ENCODE data around the gene LAMTOR3. TPM values are rescaled to one million over a fixed set of nuclear protein-coding genes. Genes with fewer than 3 reads are reported as not detected.

The LAMTOR3 gene
- total RNA-seq, 1 donor from 2014 or later = 28.8 TPM

DNA sequence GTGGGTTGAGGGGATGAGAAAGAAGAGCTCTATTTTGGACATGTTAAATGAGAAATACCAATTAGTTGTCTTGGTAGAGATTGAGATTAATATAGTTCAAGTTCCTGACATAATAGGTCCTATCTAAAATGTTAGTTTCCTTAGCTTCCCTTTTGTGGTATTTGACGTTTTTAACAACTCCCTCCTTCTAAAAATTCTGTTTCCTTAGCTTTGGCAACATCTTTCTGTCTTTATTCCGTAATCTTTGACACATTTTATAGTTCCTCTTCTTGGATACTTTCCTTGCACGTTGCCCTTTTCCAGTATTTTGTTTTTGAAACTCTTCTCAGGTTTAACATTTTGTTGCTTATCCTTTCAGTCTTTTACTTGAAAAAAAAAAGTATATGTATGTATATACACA lies 36.9 kb downstream of the LAMTOR3 start:
- peaks cover 69% of the 10 kb centered on the region for H3K4me1 Mint-ChIP-seq (ENCODE audit: low read depth)
- peak overlapping the region; percentile 37 for H3K27ac Mint-ChIP-seq
- H3K4me3 Mint-ChIP-seq (ENCODE audit: low read depth) = no peak overlapping the region
- intact Hi-C loops (cut with micrococcal nuclease) = loop anchor here (10.0 kb wide), 2 partner anchors 1193 to 1557 kb away; no protein-coding TSS in a partner anchor
- DNase-seq (ENCODE audit: low spot score) = no peak
- H3K27me3 Mint-ChIP-seq (ENCODE audit: low read depth) = no peaks in the 10 kb centered on the region
- H3K36me3 Mint-ChIP-seq (ENCODE audit: low read depth) = peaks cover 60% of the 10 kb centered on the region
- no peaks in the 10 kb centered on the region for H3K9me3 Mint-ChIP-seq

GRCh38 chr4:99856166-99856565 lies 38.1 kb downstream of the LAMTOR3 start:
- H3K36me3 Mint-ChIP-seq (ENCODE audit: low read depth) = peaks cover 54% of the 10 kb centered on the region
- peak overlapping the region; percentile 86 for H3K27ac Mint-ChIP-seq
- H3K27me3 Mint-ChIP-seq (ENCODE audit: low read depth) = no peaks in the 10 kb centered on the region
- no peak for DNase-seq (ENCODE audit: low spot score)
- peaks cover 66% of the 10 kb centered on the region for H3K4me1 Mint-ChIP-seq (ENCODE audit: low read depth)
- intact Hi-C loops (cut with micrococcal nuclease) = loop anchor here (1.0 to 10.0 kb wide), 3 partner anchors 9 to 1559 kb away; no protein-coding TSS in a partner anchor
- H3K9me3 Mint-ChIP-seq = no peaks in the 10 kb centered on the region
- peak overlapping the region; percentile 34 for H3K4me3 Mint-ChIP-seq (ENCODE audit: low read depth)

DNA sequence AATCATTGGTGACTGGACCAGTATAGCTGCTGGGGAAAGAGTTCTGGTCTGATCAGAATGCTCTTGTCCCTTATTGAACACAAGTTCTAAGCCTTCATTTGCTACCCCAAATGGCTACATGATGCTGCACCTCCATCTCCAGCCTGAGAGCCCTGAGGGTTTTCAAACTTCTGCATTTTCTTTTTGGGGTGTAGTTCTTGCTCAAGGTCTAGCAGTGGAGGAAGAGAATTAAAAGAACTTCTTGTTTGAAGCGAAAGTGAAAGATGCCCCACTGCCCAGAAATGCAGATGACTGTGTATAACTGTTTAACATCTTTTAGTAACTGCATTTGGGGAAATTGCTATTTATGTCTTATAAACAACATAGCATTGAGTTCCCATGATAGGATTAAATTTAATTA lies 38.5 kb downstream of the LAMTOR3 start:
- Mint-ChIP-seq H3K27ac (peak overlapping the region; percentile 83), H3K4me1 (ENCODE audit: low read depth) (peaks cover 68% of the 10 kb centered on the region), H3K36me3 (ENCODE audit: low read depth) (peaks cover 57% of the 10 kb centered on the region), H3K9me3 (no peaks in the 10 kb centered on the region), H3K27me3 (ENCODE audit: low read depth) (no peaks in the 10 kb centered on the region), H3K4me3 (ENCODE audit: low read depth) (peak overlapping the region; percentile 3)
- DNase-seq (ENCODE audit: low spot score) = no peak
- intact Hi-C loops (cut with micrococcal nuclease) = loop anchor here (1.0 to 10.0 kb wide), 3 partner anchors 8 to 1559 kb away; no protein-coding TSS in a partner anchor

GRCh38 chr4:99853999-99854398 lies 40.2 kb downstream of the LAMTOR3 start:
- no peak overlapping the region for H3K27ac Mint-ChIP-seq

GRCh38 chr4:99853190-99853589 lies 41.0 kb downstream of the LAMTOR3 start:
- Mint-ChIP-seq H3K36me3 (ENCODE audit: low read depth) (peaks cover 52% of the 10 kb centered on the region), H3K9me3 (no peaks in the 10 kb centered on the region), H3K4me1 (ENCODE audit: low read depth) (peaks cover 76% of the 10 kb centered on the region), H3K4me3 (ENCODE audit: low read depth) (no peak overlapping the region), H3K27ac (peak overlapping the region; percentile 43), H3K27me3 (ENCODE audit: low read depth) (no peaks in the 10 kb centered on the region)
- intact Hi-C loops (cut with micrococcal nuclease) = loop anchor here (5.0 to 10.0 kb wide), 3 partner anchors 969 to 1562 kb away; no protein-coding TSS in a partner anchor
- no peak for DNase-seq (ENCODE audit: low spot score)

More at GRCh38 chr4:99853999-99854398, 40.2 kb downstream of the LAMTOR3 start:
- Mint-ChIP-seq H3K27me3 (ENCODE audit: low read depth) (no peaks in the 10 kb centered on the region), H3K36me3 (ENCODE audit: low read depth) (peaks cover 55% of the 10 kb centered on the region), H3K4me3 (ENCODE audit: low read depth) (no peak overlapping the region), H3K9me3 (no peaks in the 10 kb centered on the region), H3K4me1 (ENCODE audit: low read depth) (peaks cover 70% of the 10 kb centered on the region)
- intact Hi-C loops (cut with micrococcal nuclease) = loop anchor here (5.0 to 10.0 kb wide), 3 partner anchors 968 to 1561 kb away; no protein-coding TSS in a partner anchor
- DNase-seq (ENCODE audit: low spot score) = no peak

DNA sequence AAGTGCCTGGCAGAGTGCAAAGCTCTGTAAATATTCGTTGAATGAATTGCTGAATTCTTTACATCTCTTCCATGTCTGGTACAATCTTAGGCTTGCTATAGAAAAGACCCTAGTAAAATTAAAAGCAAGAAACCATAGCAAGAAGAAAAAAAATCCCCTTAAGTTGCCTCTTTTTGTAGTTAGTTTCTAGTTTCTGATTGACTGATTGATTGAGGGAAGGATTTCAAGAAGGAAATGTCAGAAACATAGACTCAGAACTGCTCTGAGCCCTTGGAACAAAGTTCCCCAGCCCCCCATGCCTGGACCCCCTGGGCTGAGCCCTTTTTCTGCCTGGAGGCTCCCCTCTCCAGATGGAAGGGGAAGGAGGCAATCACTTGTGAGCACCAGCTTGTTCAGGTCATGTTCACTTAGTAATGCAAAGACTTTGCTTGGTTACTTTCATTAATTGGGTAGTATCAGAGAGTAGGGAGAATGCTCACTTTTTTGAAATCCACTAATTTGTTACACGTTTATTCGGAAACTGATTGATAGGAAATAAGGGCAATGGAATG lies 42.0 kb downstream of the LAMTOR3 start:
- Mint-ChIP-seq H3K27me3 (ENCODE audit: low read depth) (no peaks in the 10 kb centered on the region), H3K27ac (peak overlapping the region; percentile 91), H3K9me3 (no peaks in the 10 kb centered on the region), H3K4me1 (ENCODE audit: low read depth) (peaks cover 78% of the 10 kb centered on the region), H3K36me3 (ENCODE audit: low read depth) (peaks cover 48% of the 10 kb centered on the region), H3K4me3 (ENCODE audit: low read depth) (peak overlapping the region; percentile 37)
- DNase-seq (ENCODE audit: low spot score) = no peak
- intact Hi-C loops (cut with micrococcal nuclease) = loop anchor here (5.0 to 10.0 kb wide), 3 partner anchors 970 to 1563 kb away; no protein-coding TSS in a partner anchor

GRCh38 chr4:99848591-99849001 lies 45.6 kb downstream of the LAMTOR3 start:
- intact Hi-C loops (cut with micrococcal nuclease) = loop anchor here (1.0 to 10.0 kb wide), 6 partner anchors 20 to 914 kb away; partner anchors contain the start of gene LAMTOR3
- peaks cover 31% of the 10 kb centered on the region for H3K36me3 Mint-ChIP-seq (ENCODE audit: low read depth)
- no peaks in the 10 kb centered on the region for H3K9me3 Mint-ChIP-seq
- peak overlapping the region; percentile 91 for H3K27ac Mint-ChIP-seq
- H3K4me3 Mint-ChIP-seq (ENCODE audit: low read depth) = peak overlapping the region; percentile 27
- DNase-seq (ENCODE audit: low spot score) = no peak
- no peaks in the 10 kb centered on the region for H3K27me3 Mint-ChIP-seq (ENCODE audit: low read depth)
- peaks cover 75% of the 10 kb centered on the region for H3K4me1 Mint-ChIP-seq (ENCODE audit: low read depth)

GRCh38 chr4:99847362-99847976 lies 46.8 kb downstream of the LAMTOR3 start:
- intact Hi-C loops (cut with micrococcal nuclease) = loop anchor here (1.0 to 10.0 kb wide), 6 partner anchors 9 to 913 kb away; partner anchors contain the start of gene DAPP1
- Mint-ChIP-seq H3K9me3 (no peaks in the 10 kb centered on the region), H3K4me1 (ENCODE audit: low read depth) (peaks cover 64% of the 10 kb centered on the region), H3K4me3 (ENCODE audit: low read depth) (peak overlapping the region; percentile 62), H3K27ac (peak overlapping the region; percentile 91), H3K27me3 (ENCODE audit: low read depth) (no peaks in the 10 kb centered on the region), H3K36me3 (ENCODE audit: low read depth) (peaks cover 27% of the 10 kb centered on the region)
- no peak for DNase-seq (ENCODE audit: low spot score)

DNA sequence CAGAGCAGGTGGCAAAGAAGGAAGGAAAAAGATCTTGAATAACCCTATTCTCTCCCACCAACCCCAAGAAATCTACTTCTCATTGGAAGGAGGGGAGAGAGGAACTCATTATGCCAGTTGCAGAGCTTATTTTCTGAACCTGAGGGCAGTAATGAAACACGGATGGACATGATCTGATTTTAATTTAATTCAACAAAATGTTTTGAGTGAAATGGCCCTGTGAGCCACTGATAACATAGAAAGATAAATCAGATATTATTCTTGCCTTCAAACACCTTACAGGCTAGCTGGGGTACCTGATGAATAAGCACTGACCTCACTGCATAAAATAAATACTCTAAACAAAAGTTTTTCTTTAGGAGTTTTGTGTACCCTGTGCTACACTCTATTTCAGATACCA lies 47.3 kb downstream of the LAMTOR3 start:
- H3K27me3 Mint-ChIP-seq (ENCODE audit: low read depth) = no peaks in the 10 kb centered on the region
- peaks cover 29% of the 10 kb centered on the region for H3K36me3 Mint-ChIP-seq (ENCODE audit: low read depth)
- intact Hi-C loops (cut with micrococcal nuclease) = loop anchor here (1.0 to 10.0 kb wide), 6 partner anchors 9 to 912 kb away; partner anchors contain the start of gene DAPP1
- peak overlapping the region; percentile 10 for H3K4me3 Mint-ChIP-seq (ENCODE audit: low read depth)
- no peak for DNase-seq (ENCODE audit: low spot score)
- no peaks in the 10 kb centered on the region for H3K9me3 Mint-ChIP-seq
- H3K4me1 Mint-ChIP-seq (ENCODE audit: low read depth) = peaks cover 59% of the 10 kb centered on the region
- peak overlapping the region; percentile 91 for H3K27ac Mint-ChIP-seq

DNA sequence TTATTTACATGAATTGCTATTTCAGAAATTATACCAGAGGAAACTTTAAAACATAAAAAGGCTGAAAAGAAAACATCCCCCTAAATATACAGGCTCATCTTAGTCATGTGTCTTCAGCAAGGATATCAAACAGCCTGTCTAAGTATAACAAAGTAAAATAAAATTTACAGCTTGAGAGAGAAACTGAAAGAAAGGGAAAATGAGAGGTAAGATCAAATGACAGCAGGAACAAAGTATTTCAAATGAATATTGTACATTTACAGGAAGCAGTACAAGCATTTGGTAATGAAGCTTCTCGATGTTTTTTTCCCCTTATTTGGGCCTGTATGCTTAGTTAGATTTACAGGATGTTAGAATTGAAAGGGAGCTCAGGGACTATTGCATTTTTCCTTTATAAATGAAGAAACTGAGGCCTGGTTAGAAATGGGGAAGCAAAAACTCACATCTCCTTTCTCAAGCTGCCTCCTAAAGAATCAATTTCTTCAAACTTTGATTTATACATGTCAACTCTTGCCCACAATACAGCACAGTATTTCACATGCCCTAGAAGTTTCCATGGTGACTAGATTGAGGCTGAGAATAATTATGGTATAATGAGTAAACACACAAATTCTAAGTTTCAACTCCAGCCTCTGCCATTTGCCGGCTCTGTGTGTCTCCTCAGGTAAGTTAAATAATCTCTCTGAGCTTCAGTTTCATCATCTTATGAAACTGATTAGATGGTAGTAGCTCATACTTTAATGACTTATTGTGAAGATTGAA lies 48.3 kb downstream of the LAMTOR3 start:
- Mint-ChIP-seq H3K9me3 (no peaks in the 10 kb centered on the region), H3K27me3 (ENCODE audit: low read depth) (no peaks in the 10 kb centered on the region), H3K36me3 (ENCODE audit: low read depth) (peaks cover 38% of the 10 kb centered on the region), H3K27ac (peak overlapping the region; percentile 69), H3K4me3 (ENCODE audit: low read depth) (peak overlapping the region; percentile 9), H3K4me1 (ENCODE audit: low read depth) (peaks cover 56% of the 10 kb centered on the region)
- DNase-seq (ENCODE audit: low spot score) = no peak
- intact Hi-C loops (cut with micrococcal nuclease) = loop anchor here (2.0 to 10.0 kb wide), 4 partner anchors 15 to 911 kb away; no protein-coding TSS in a partner anchor

- no peak for DNase-seq (ENCODE audit: low spot score)
- Mint-ChIP-seq H3K36me3 (ENCODE audit: low read depth) (peaks cover 43% of the 10 kb centered on the region), H3K9me3 (no peaks in the 10 kb centered on the region), H3K27ac (peak overlapping the region; percentile 69), H3K4me3 (ENCODE audit: low read depth) (no peak overlapping the region), H3K27me3 (ENCODE audit: low read depth) (no peaks in the 10 kb centered on the region), H3K4me1 (ENCODE audit: low read depth) (peaks cover 54% of the 10 kb centered on the region)
- intact Hi-C loops (cut with micrococcal nuclease) = loop anchor here (5.0 to 10.0 kb wide), 3 partner anchors 88 to 910 kb away; no protein-coding TSS in a partner anchor
Observed at GRCh38 chr4:99845179-99845578, 49.0 kb downstream of the LAMTOR3 start.

DNA sequence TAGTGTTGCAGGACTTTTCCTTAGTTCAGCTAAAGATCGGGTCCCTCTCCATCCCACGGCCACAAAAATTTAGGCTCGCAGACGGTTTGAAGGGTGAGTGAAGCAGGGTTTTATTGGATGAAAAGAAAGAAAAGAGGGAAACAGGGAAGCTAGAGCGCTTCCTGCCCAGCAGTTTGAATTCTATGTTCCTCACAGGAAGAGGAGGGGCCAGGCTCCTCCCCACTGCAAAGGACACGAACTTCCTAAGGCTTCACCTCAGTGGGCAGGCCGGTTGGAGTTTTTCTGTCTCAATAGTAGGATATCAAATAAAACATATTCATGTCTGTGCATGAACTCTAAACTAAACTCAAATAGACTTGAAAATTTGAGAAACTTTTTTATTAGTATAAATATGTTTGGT lies 50.2 kb downstream of the LAMTOR3 start:
- Mint-ChIP-seq H3K27ac (no peak overlapping the region), H3K9me3 (no peaks in the 10 kb centered on the region), H3K4me1 (ENCODE audit: low read depth) (peaks cover 48% of the 10 kb centered on the region), H3K36me3 (ENCODE audit: low read depth) (peaks cover 45% of the 10 kb centered on the region), H3K27me3 (ENCODE audit: low read depth) (no peaks in the 10 kb centered on the region), H3K4me3 (ENCODE audit: low read depth) (no peak overlapping the region)
- intact Hi-C loops (cut with micrococcal nuclease) = loop anchor here (10.0 kb wide), 1 partner anchor 909 kb away; no protein-coding TSS in a partner anchor
- DNase-seq (ENCODE audit: low spot score) = no peak

Data from activated T-helper 2 cell treated with anti-CD3 and anti-CD28 coated beads, Interferon-gamma antibody, Interleukin-2, Interleukin-4, amounts not matched to agents 10 μg/mL and 5 μg/mL and 100 μg/mL, durations not matched to agents 14 hours and 24 hours and 36 hours (primary cell).